Endothelial cell of umbilical vein (primary cell): ENCODE measurements around the gene SLC6A1. TPM values are rescaled to one million over a fixed set of nuclear protein-coding genes. Genes with fewer than 3 reads are reported as not detected.

ENCODE experiments used
- BruUV-seq: library from RNA; stranded (reverse); fragments of 400-500 nt; replicated peaks from 2 replicates; lab custom pipeline; 2021; lab: Mats Ljungman, UMichigan
- CTCF ChIA-PET: fragments of 300-600, 350-600 bp; sonication (Branson Sonifier 250); formaldehyde crosslinking; loops from one replicate; lab custom pipeline; 2021; ENCODE audit warnings: antibody characterized with exemption, inconsistent platforms; lab: Charles Lee
- POLR2A ChIA-PET: fragments of 300-600, 350-600 bp; sonication (Branson Sonifier 250); formaldehyde crosslinking; loops from one replicate; lab custom pipeline; 2021; ENCODE audit warnings: antibody characterized with exemption, inconsistent platforms; lab: Charles Lee
- DNase-seq: peaks from one replicate; pipeline ENCODE4 v3.0.0-alpha.2; 2011; ENCODE audit warnings: low read depth, low spot score
- FAIRE-seq: peaks from 2 replicates; lab custom pipeline; 2011; peaks lifted over from hg19 to GRCh38; lab: Jason Lieb, UNC
- H2AFZ ChIP-seq: 2 replicates; pipeline ENCODE4 v1.6.0; 2012; ENCODE audit warnings: low read depth, low read length, control low read depth, inconsistent platforms
- H3K27ac ChIP-seq: 2 replicates; pipeline ENCODE4 v1.5.1; 2011; ENCODE audit warnings: low read depth, mild to moderate bottlenecking, control low read depth, low read length, moderate library complexity; ENCODE audit not compliant: insufficient read depth
- H3K27me3 ChIP-seq, 2 experiments: 2 replicates each; pipeline versions ENCODE4 v1.6.0 to v1.6.1; 2011; ENCODE audit warnings: low read length in 2 of 2, mixed read lengths in 1 of 2; ENCODE audit not compliant: control insufficient read depth in 2 of 2, insufficient read depth in 2 of 2
- H3K36me3 ChIP-seq, 2 experiments: 2 replicates in 1 of 2; 3 replicates in 1 of 2; pipeline ENCODE4 v1.5.1; 2011; ENCODE audit warnings: low read length in 2 of 2, mild to moderate bottlenecking in 1 of 2, moderate library complexity in 1 of 2; ENCODE audit not compliant: control insufficient read depth in 2 of 2, insufficient read depth in 2 of 2; ENCODE audit errors: extremely low read depth in 1 of 2
- H3K4me1 ChIP-seq: 3 replicates; pipeline ENCODE4 v1.5.1; 2011; ENCODE audit warnings: mild to moderate bottlenecking, low read length; ENCODE audit not compliant: control insufficient read depth, insufficient read depth; ENCODE audit errors: extremely low read depth
- H3K4me2 ChIP-seq: 2 replicates; pipeline ENCODE4 v1.6.1; 2011; ENCODE audit warnings: low read length, control low read depth, mixed read lengths; ENCODE audit not compliant: insufficient read depth
- H3K4me3 ChIP-seq, 3 experiments: fragments of 200-600 bp in 1 of 3; sonication (generic), shearing (Covaris generic) in 1 of 3; replicated peaks in 1 of 3; 2 replicates each; pipeline ENCODE4 v1.5.1; 2011 to 2016; ENCODE audit warnings: control low read depth in 3 of 3, low read length in 3 of 3, mild to moderate bottlenecking in 2 of 3, inconsistent platforms in 1 of 3, low read depth in 1 of 3, moderate library complexity in 1 of 3; ENCODE audit not compliant: insufficient read depth in 1 of 3
- H3K79me2 ChIP-seq: 2 replicates; pipeline ENCODE4 v1.6.0; 2012; ENCODE audit warnings: low read length, inconsistent platforms; ENCODE audit not compliant: control insufficient read depth, insufficient read depth
- H3K9ac ChIP-seq: replicated peaks from 2 replicates; pipeline ENCODE3; 2011; ENCODE audit warnings: low read length, control low read depth; ENCODE audit not compliant: insufficient read depth; ENCODE audit errors: extremely low read depth
- H3K9me1 ChIP-seq: replicated peaks from 3 replicates; pipeline ENCODE4 v1.6.0; 2011; ENCODE audit warnings: mild to moderate bottlenecking, low read length; ENCODE audit not compliant: control insufficient read depth, insufficient read depth; ENCODE audit errors: extremely low read depth
- H3K9me3 ChIP-seq: replicated peaks from 2 replicates; pipeline ENCODE4 v1.5.1; 2012; ENCODE audit warnings: low read length, inconsistent platforms; ENCODE audit not compliant: control insufficient read depth, insufficient read depth
- H4K20me1 ChIP-seq: replicated peaks from 2 replicates; pipeline ENCODE3; 2011; ENCODE audit warnings: mild to moderate bottlenecking, low read length; ENCODE audit not compliant: control insufficient read depth, insufficient read depth; ENCODE audit errors: extremely low read depth
- FOS ChIP-seq: IDR thresholded peaks from 2 replicates; pipeline ENCODE4 v1.6.1; 2011; ENCODE audit warnings: mild to moderate bottlenecking, low read length, moderate library complexity, borderline replicate concordance; ENCODE audit not compliant: insufficient read depth
- GATA2 ChIP-seq: IDR thresholded peaks from 2 replicates; pipeline ENCODE4 v1.7.0; 2011; ENCODE audit warnings: low read depth, mild to moderate bottlenecking, moderate library complexity, mixed read lengths, low read length; ENCODE audit not compliant: insufficient read length, insufficient read depth
- MYC ChIP-seq: IDR thresholded peaks from one replicate; pipeline ENCODE4 v1.6.1; 2011; ENCODE audit warnings: mild to moderate bottlenecking, low read depth, low read length
- POLR2A ChIP-seq: IDR thresholded peaks from 2 replicates; pipeline ENCODE4 v1.6.1; 2012; ENCODE audit warnings: low read depth, mild to moderate bottlenecking, control low read depth, low read length
- POLR2AphosphoS5 ChIP-seq: IDR thresholded peaks from 2 replicates; pipeline ENCODE4 v1.6.1; 2012; ENCODE audit warnings: low read depth, mild to moderate bottlenecking, control low read depth, low read length, moderate library complexity; ENCODE audit not compliant: insufficient read depth
- dilution Hi-C: fragments of 300-500 bp; cut with MboI; formaldehyde crosslinking; loops from one replicate; pipeline ENCODE4 v1.15.0; 2019; ENCODE audit warnings: low sequenced_read_pairs; ENCODE audit not compliant: extremely low pct_ligation_motif_present
- intact Hi-C: fragments of 100-400 bp; cut with micrococcal nuclease; formaldehyde crosslinking; loops from one replicate; pipeline ENCODE4 v1.10.0; 2022
- polyA plus RNA-seq, 4 experiments: library from polyadenylated mRNA; depleted of rRNA in 3 of 4; stranded (reverse) in 3 of 4; unstranded in 1 of 4; fragments of >200 nt; gene quantifications; 2 replicates each; pipeline versions ENCODE4 v1.2.1 to v1.2.3, GENCODE V29; 2011 to 2012; ENCODE audit warnings: missing spikeins in 1 of 4
- total RNA-seq: library from RNA; stranded (reverse); gene quantifications from 2 replicates; pipeline ENCODE4 v1.2.3, GENCODE V29; 2021
- TF ChIP-seq, protein P1 (sequence below): IDR thresholded peaks from 2 replicates; pipeline ENCODE4 v1.6.1; 2011; ENCODE audit not compliant: insufficient read depth, insufficient read length

The SLC6A1 gene
- total and polyA plus RNA-seq, 2 donors (not counting 3 experiments of a cell fraction or from before 2014, with no cell fraction given): not detected

DNA sequence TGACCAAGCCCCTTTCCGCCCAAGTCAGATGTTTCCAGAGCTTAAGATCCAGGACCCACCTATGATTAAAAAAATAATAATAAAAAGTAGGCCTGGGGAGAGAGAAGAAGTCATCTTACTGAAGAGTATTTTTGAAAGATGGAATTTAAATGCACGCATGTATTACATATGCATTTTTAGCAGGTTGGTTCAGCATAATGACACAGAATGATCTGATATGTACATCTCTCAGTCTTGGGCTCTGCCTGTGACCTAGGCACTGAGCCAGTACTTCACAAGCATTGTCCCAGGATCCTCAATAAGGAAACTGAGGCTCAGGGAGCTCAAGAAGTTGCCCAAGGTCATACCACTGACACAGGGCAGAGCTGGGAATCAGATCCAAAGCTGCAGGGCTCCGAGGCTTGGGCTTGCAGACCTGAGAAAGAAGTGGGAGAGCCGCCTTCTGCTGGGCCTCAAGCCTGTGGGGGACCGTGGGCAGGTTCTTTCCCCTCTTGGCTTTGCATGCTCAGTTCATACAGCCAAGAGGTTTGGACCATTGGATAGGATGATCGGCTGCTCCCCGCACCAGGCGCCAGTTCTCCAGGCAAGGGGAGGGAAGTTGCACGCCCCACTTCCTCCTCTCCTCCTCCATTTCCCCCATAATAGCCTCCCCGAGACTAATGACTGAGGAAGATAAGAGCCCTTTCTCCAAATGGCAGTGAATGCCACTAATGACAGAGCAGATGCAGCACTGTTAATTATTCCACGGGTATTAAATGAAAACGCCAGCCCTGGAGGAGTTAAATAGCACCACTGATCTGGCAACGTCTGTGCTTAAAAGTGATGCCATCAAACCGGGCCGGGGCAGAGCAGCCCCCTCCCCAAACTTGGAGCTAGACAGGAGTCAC is 6.9 kb downstream of the SLC6A1 start:
- no peaks in the 10 kb centered on the region for H3K79me2 ChIP-seq
- ChIA-PET POLR2A (interaction anchor here (0.6 kb wide), 1 partner anchor 528 kb away, joined by 5 read pairs; no protein-coding TSS in a partner anchor), CTCF (interaction anchor here (1.4 kb wide), 1 partner anchor 16 kb away, joined by 3 read pairs; no protein-coding TSS in a partner anchor)
- H3K4me3 ChIP-seq: no peak overlapping the region
- dilution Hi-C loops: no loop called here
- H3K9ac ChIP-seq: no peak overlapping the region
- intact Hi-C loops: no loop called here
- TF ChIP-seq FOS: no peak
- TF ChIP-seq GATA2: no peak
- TF ChIP-seq, protein P1, sequence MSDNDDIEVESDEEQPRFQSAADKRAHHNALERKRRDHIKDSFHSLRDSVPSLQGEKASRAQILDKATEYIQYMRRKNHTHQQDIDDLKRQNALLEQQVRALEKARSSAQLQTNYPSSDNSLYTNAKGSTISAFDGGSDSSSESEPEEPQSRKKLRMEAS: no peak
- no peak for TF ChIP-seq POLR2A
- TF ChIP-seq POLR2AphosphoS5: no peak
- no peak for TF ChIP-seq MYC
- no TSS peak for BruUV-seq
- no peak for DNase-seq
- H3K36me3 ChIP-seq: no peaks in the 10 kb centered on the region
- H3K27ac ChIP-seq: no peak overlapping the region
- H3K9me3 ChIP-seq: no peaks in the 10 kb centered on the region
- FAIRE-seq: no peak
- no peaks in the 10 kb centered on the region for H3K9me1 ChIP-seq
- peaks cover 5 to 19% of the 10 kb centered on the region in 2 experiments for H3K27me3 ChIP-seq
- H3K4me1 ChIP-seq: no peaks in the 10 kb centered on the region
- no peak overlapping the region for H2AFZ ChIP-seq
- H3K4me2 ChIP-seq: no peak overlapping the region
- H4K20me1 ChIP-seq: no peaks in the 10 kb centered on the region

DNA sequence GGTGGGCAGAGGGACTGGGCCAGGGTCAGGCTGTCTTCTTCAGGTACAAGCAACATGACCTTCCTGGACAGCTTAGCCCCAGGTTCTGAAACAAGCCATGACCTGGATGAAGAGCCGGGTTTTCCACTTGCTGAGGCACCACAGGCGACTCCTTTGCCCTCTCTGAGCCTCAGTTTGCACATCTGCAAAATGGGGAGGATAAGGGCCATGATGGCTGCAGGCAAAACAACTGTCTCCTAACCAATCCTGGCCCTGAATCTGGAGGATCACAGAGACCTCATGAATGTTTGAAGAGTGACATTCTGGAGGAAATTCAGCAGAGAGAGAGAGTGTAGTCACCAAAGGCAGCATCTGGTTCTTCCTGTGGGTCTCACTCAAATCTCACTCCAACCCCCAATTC is 8.0 kb downstream of the SLC6A1 start:
- peaks cover 1 to 12% of the 10 kb centered on the region in 2 experiments for H3K27me3 ChIP-seq
- H3K79me2 ChIP-seq: no peaks in the 10 kb centered on the region
- H3K4me1 ChIP-seq: no peaks in the 10 kb centered on the region

More for the DNA sequence above, 8.0 kb downstream of the SLC6A1 start:
- Histone ChIP-seq H3K9ac (no peak overlapping the region), H3K36me3 (no peaks in the 10 kb centered on the region), H3K4me2 (no peak overlapping the region), H3K9me1 (no peaks in the 10 kb centered on the region), H2AFZ (no peak overlapping the region), H4K20me1 (no peaks in the 10 kb centered on the region), H3K4me3 (no peak overlapping the region), H3K27ac (no peak overlapping the region), H3K9me3 (no peaks in the 10 kb centered on the region)
- intact Hi-C loops: no loop called here
- CTCF ChIA-PET: interaction anchor here (1.4 kb wide), 1 partner anchor 17 kb away, joined by 3 read pairs; no protein-coding TSS in a partner anchor
- POLR2A ChIA-PET: no interaction called here
- dilution Hi-C loops: no loop called here
- BruUV-seq: no TSS peak
- FAIRE-seq (no peak), DNase-seq (no peak)
- TF ChIP-seq GATA2 (no peak), MYC (no peak)
